ENCODE data around the gene COL4A4.
A peak's percentile ranks its signal among the peaks of the same experiment; 100 is the strongest.
"Not testable (repeated sequence)": the region's sequence is repeated elsewhere in the genome, so short reads cannot be mapped to it uniquely, and the experiment has no call there.

The COL4A4 gene

DNA sequence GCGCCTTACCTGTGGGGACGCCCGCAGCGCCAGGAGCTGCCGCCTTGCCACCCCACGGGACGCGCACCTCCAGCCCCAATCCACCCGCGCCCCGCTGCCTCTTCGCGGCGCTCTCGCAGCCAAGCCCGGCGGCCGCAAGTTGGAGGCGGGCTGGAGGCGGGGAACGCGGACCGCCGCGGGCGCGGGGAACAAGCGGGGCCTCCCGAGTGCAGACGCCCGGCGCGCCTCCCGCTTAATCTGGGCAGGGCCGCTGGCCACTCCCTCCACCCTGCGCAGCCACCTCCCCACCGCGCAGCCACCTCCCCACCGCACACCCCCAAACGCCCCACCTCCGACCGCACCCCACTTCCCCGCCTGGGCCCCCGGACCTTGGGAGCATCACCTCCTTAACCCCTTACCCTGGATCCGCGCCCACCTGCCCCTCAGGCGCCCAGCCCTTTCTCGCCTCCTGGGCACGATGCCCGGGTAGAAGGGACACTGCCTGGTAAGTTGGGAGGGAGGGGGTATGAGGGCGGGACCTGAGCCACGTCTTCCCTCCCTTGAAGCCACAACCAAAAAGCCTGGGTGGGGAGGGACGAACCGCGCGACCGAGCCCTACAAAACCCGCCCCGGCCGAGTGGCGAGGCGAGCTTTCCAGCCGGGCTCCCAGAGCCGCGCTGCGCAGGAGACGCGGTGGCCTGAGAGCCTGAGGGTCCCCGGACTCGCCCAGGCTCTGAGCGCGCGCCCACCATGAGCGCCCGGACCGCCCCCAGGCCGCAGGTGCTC lies at the start of gene COL4A4, which contains the start of gene COL4A3:
Gene COL4A4 (minus strand): TSS at position 208 of the 765 bp plus-strand sequence. CDS start 16,722 bp downstream, outside the sequence.
Gene COL4A3 (plus strand): TSS at position 627 of the 765 bp plus-strand sequence. CDS start 103 bp downstream, at position 730.
- DNase-seq: peak in 4 of 56 donors; percentile 13 to 57 (median 20)

DNA sequence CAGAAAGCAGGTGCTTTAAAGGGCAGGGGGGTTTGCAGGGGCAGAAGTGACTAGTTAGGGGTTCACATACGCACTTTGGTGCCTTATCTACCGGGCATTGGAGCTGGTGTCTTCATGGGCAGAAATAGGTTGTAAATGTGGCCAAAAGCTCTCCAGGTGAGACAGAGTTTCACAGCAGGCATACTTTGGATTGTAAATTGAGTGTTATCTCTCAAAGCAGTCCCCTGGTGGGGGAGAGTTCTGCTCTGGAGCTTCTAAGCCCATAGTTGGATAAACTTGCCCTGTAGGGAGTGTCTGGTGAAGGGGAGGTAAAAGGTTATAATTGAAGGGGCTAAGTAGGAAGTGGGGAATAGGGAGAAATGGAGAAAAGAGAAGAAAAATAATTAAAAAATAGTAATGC lies 43.6 kb upstream of the COL4A4 start:
- DNase-seq: no peak

DNA sequence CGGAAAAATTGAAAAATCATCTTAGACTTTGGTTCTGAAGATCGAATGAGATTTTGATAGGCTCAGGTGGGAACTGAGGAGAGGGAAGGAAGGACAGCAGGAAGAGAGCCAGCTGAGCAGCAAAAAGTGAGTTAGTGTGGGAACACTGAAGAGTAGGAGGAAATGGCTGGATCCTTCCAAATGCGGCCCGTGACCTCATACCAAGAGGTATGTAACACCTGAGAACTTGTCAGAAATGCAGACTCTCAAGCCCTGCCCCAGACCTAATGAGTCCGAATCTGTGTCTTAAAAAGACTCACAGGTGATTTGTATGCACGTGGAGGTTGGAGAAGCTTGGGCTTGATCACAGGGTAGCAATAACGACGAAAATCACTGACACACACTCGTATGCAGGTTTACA lies 42.4 kb upstream of the COL4A4 start:
- DNase-seq: no peak

DNA sequence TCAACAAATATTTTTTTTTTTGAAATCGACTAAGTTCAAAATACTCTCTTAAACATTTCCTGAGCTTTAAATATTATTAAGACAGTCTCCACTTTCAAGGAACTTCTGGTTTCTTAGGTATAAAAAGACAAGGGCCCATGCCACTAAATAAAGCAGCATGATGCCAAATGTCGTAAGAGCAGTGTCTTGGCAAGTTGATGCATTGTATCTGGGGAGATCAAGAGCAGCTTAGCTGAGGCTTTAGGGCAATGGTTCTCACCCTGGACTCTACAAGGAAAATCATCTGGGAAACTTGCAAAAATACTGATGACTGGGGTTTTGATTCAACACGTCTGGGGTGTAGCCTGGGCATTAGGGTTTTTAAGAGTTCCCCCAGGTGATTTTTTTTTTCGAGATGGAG lies 41.7 kb upstream of the COL4A4 start:
- no peak for DNase-seq

DNA sequence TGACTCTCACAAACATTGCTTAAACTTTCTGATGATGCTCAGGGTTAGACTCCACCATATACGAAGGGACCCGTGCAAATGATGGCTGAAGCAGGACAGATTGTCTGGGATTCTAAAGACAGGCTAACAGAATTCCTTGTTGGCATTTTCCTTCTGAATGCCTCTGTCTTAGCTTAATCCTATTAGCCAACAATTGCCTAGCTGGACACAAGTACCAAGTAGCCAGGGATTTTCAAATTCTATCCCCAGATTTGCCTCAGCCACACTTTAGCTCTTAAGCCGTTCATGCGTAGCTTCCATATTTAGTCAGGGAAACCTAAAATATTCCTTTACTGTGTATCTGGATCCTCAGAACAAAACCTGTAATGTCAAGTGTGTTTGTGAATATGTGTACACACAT lies 40.4 kb upstream of the COL4A4 start:
- DNase-seq: no peak

DNA sequence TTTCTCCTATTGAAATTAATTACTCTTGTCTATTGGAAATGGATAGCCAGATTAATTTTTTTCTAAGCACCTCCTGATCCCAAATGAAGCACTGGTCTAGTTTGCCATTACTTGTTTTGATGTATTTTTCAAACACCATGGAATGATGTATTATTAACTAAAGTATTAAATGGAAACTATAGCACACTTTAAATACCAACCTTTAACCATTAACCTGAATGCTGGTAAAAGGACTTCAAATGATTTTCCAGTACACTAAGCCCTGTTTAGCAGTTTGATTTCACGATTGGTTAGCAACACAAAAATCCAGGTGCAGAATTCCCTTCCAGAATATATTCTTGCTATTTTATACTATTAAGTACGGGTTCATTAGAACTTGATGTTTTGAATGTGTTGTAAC lies 37.8 kb upstream of the COL4A4 start:
- no peak for DNase-seq

DNA sequence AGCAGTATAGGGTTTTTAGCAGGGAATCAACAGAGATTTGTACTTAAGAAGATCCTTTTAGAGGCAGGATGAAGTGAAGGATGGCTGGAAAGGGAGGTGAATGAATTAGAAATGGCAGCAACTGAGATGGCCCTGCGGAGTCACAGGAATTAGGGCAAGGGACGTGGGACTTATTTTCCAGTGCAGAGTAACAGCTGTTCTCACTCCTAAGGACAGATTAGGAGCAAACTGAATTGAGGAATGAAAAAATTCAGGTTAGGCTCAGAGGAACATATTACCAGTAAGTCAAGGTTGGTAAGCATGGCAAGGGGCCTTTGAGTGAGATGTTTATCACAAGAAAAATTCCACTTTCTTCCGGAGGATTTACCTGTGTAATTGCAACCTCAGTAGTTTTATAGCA lies 34.9 kb upstream of the COL4A4 start:
- DNase-seq: no peak

DNA sequence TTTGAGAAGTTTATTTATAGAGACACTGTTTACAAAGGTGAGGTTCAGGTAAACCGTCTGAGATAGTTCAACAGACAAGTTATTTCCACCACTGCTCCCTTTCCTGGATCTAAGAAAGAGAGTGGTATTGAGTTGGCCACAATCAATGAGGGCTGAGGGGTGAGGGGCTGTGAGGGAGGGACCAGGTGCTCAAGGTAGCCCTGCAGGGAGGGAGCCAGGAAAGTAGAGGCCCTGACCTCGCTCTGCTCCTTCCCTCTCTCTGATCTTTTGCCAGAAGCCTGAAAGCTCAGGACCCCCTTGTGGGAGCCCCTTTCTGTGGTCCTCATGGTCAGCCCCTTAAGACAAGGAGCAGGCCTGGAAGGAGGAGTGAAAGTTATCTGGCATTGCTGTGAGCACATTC lies 30.2 kb upstream of the COL4A4 start:
- DNase-seq: no peak

DNA sequence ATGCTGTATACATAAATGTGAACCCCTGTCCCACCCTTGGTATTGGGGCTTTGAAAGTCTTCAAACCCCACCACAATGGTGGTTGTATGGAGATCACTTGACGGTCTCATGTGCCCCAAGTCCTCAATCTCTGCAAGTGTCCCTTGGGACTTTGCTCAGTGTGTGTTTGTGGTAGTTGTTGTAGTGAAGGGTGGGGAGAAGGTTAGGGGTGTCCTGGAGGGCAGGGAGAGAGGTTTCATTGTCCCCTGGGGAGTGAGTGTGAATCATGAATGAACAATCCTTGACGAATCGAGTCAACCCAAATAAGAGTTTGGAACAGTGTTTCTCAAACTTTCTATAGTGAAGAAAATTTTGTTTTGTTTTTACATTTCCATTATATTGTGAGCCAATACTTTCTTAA lies 28.5 kb upstream of the COL4A4 start:
- no peak for DNase-seq

DNA sequence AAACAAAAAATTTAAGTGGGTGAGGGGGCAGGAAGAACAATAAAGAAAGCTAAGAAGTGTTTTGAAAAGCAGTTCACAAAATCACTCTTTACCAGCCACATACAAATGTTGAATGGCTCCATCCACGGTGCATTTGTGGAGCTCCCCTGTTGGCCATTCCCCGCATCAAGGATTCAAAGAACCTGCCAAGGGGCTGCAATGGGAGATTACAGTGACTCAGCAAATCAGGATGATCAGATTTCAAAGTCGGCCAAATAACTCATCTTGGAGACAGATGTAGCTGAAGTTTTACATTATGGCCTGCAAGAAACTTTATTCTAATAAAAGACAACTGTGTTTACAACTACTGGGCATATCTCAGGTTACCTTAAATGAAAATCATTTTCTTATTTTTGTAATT lies 27.4 kb upstream of the COL4A4 start:
- no peak for DNase-seq

DNA sequence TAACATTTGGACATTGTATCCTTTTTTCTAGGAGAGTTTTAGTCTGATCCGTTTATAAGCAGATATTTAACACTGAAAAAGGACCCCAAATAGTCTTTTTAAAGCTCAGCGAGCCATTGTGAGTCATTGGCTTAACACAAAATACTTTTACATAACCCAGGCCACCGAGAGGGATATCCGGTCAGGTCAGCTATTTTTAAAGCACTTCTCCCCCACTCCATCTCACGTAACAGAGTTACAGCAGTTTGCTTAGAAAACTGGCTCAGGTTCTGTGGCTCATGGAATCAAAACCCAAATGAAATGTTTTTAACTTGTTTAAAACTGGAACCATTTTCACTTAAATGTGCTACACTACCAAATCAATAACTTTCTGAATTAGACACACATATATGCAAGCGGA lies 24.3 kb upstream of the COL4A4 start:
- DNase-seq: no peak

DNA sequence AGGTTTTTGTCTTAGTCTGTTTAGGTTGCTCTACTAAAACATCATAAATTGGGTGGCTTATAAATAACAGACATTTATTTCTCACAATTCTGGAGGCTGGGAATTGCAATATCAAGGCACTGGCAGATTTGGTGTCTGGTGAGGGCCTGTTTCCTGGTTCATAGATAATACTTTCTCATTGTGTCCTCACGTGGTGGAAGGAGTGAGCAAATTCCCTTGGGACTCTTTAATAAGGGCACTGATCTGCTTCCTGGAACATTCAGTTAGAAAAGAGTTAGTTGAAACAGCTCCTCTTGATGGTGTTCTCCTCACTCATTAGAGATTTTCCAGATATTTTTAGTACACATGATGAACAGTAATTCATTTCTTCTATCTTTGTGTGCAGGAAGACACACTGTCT lies 22.7 kb upstream of the COL4A4 start:
- DNase-seq: no peak

DNA sequence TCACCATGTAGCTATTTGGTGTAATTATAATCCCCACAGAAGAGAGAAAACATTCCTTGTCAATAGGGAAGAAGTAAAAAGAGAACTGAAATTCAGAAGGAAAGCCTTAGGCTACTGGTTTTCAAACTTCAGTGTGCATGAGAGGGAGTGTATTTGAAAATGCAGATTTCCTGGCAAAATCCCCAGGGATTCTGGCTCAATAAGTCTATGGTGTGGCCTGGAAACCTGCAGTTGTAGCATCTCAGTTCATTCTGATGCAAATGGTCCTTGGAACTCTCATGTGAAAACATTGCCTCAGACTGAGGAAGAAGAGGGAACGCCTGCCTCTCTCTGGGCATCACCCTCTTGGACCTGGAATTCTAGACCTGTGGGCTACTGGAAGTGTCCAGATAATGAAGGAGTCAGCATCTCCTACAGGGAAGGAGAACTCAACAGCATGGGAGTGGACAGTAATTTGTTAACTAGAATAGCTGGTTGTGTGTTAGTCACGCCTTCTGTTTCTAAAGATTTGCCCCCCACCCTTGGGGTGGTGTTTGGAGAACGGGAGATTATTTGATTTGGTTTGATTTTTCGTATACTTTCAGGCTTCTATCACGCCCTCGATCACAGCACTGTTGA lies 21.7 kb upstream of the COL4A4 start:
- no peak for DNase-seq

DNA sequence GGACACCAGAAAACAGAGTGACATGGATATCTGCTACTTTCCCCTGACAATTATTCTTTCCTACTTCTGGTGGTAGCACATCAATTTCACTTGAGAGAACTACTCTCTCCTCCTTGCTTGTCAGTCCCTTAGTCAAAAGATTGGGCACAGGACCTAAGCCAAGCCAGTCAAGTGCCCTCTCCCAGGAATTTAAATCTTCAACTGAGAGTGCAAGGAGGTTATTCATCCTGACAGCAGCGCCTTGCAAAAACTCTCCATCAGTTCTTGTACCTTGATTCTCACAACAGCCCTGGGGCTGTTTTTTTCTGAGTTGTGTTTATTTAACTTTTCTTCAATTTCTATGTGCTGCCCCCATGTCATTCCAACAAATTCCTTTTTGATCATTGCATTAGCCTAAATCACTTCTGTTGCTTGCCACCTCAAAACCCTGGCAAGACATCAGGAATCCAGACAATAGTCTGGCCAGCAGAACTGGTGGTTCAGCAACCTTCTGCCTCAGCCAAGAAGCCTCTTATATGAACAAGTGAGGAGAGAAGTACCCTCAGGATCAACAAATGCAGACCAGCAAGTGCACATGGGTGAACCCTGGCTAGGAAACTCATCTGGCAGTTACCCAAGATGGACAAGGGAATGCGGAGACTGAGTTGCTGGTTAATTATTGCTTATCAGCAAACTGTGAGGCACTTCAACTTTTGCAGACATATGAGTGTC lies 19.8 kb upstream of the COL4A4 start:
- DNase-seq: no peak

DNA sequence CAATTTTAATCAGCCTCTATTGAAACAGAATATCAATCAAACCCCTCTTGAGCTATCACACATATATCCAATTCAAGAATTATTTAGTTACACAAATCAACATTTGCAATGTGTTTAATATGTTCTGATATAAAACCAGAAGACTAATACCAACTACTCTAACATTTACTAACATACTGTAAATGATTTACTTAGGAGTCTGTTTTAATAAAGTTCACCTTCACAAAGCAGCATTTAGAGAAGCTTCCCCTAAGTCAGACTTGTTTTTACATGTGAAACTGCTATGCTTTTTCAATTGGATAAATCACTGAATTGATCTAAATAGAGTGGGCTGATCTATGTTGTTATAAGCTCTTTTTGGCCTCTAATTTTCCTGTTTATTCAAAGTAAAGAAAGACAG lies 18.8 kb upstream of the COL4A4 start:
- DNase-seq: no peak

DNA sequence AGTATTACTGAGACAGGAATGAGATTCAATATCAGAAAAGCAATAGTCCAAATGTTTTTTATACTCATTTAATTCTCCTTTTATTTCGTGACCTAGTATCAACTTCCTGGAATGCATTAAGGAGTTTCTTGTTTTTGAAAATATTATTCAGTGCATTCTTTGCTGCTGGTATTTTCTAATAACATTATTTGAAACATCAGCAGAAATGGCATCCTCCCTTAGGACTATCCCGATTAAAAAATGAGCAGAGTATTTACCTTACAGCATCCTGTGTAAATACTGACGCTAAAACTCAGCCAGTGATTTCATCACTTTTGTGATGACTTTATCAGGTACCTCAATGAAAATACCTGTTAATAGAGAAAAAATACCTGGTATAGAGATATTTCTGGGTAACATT lies 16.8 kb upstream of the COL4A4 start:
- DNase-seq: no peak

DNA sequence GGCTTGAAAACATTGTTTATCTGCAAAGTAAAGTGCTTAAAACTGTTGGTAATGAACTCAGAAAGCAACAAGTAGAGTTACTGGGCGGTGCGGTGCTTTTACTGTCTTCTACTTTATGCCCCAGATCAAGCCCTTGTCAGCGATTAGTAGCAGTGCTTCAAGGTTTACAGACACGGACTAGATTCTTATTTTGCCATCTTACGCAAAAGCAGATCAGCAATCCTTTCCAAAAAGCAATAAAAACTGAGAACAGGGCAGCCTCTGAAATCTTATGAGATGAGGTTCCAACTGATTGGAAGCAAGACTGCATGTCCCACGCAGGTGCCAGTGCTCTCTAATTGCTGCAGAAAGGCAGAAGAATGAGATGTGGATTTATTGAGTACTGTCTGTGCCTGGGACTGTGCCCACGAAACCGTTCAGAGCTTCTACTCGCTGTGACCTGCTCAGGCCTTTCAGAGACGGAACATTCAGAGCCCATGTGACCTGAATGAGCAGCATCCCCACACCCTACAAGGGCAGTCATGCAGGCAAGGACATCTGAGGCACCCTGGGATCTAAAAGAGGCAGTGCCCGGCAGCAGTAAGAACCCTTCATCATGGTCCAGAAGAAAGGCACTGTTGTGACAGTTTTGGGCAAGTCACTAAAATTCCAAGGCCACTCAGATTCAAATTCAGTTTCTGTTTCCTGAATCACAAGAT lies 16.1 kb upstream of the COL4A4 start:
- DNase-seq: peak in 6 of 56 donors; percentile 2 to 24 (median 11)

DNA sequence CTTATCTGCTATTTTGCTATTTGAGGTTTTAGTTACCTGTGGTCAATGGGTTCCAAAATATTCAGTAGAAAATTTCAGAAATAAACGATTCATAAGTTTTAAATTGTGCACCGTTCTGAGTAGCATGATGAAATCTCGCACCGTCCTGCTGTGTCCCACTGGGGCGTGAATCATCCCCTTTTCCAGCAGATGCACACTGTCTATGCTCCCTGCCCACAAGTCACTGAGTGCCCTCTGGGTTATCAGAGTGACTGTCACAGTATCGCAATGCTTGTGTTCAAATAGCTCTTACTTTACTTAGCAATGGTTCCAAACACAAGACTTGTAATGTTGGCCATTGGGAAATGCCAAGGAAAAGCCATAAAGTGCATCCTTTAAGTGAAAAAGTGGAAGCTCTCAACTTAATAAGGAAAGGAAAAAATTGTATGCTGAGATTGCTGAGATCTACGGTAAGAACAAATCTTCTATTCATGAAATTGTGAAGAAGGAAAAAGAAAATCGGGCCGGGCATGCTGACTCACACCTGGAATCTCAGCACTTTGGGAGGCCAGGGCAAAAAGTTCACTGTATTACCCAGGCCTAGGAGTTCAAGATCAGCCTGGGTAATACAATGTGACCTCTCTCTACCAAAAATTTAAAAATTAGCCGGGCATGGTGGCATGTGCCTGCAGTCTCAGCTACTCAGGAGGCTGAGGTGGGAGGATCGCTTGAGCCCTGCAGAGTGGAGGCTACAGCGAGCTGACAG lies 13.8 kb upstream of the COL4A4 start:
- DNase-seq: no peak

DNA sequence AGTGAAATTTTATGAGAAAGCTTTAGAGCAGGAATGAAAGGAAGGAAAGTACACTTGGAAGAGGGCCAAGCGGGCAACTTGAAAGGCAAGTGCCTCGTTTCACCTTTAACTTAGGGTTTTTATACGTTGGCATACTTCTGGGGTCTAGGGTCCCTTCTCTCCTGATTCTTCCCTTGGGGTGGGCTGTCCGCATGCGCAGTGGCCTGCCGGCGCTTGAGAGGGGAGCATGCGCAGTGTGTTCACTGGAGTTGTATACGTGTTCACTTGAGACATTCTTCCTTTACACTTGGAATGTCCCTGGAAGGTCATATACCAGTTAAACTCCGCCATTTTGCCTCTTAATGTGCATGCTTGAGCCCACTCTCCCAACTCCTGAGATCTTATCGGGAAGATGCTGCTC lies 7.8 kb upstream of the COL4A4 start:
- not testable (repeated sequence) for DNase-seq

DNA sequence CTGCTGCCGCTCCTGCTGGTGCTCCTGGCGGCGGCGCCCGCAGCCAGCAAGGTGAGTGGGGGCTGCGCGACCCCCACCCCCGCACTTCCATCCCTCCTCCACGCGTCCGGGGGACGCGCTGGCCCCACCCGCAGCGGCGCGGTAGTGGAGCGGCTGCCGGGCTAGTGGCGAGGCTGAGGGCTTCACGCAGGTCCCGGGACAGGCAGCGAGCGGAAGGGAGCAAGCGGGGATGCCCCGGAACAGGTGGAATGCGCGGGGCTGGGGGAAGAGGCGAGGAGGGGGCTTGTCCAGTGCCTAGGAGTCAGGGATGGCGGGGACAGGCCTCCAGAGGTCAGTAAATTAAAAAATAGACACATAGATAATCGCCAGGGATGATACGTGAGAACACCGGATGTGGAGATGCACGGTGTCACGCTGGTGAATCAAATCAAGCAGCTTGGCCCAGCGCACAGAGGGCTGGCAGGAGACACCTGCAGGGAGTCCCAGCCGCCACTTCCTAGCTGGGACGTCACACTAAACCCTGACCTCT lies 822 bp upstream of the COL4A4 start:
- DNase-seq: peak in 1 of 56 donors; percentile 57

DNA sequence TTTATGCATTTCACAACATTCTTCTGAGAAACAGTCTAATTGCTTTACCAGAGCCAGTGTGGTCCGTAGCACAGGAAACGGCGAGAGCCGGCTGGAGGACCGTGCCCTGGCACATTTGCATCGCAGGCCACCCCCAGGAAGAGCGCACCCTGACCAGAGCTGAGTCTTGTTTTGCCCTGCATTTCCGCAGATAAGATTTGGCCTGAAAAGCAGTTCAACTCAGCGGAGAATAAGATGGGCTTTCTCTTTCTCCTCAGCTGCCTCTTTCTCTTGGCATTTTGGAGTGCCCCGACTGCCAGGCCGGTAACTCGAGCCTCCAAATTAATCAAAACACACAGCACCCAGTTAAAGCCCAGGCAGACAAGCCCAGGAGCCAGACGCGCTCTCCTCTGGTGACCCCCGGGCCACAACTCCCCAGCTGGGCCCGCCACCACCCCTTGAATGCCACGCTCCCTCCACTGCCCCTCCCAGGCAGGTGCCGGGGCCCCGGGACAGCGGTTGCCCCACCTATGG lies 464 bp downstream of the COL4A4 start:
- DNase-seq: no peak
